GM04504 (cell line): ENCODE measurements around the gene WLS.
A peak's percentile ranks its signal among the peaks of the same experiment; 100 is the strongest.

ENCODE experiments used
- DNase-seq: peaks from one replicate; pipeline ENCODE4 v3.0.0-alpha.2; 2012; ENCODE audit warnings: low read depth

Gene WLS

GRCh38 chr1:68227598-68227997 lies 4.7 kb downstream of the WLS start:
- DNase-seq: no peak

- no peak for DNase-seq
Measured at GRCh38 chr1:68225781-68226180, 6.5 kb downstream of the WLS start.

DNA sequence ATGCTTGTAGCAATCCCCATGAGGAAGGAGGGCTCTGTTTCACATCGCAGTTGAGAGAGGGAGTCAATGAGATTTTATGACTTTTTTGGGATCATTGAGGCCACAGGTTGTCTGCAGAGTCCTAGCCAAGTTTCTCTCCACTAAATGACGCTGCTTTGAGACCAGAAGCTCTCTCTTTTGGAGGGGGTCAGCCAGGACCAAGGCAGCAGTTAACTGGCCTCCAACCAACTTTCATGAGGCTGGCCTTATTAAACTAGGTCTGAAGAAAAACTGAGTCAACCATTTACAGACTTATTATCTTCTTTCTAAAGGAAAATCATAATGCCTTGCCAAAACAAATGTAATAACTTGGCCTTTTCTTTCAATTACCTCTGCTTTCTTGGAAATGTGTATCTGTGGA lies 8.6 kb downstream of the WLS start:
- no peak for DNase-seq

DNA sequence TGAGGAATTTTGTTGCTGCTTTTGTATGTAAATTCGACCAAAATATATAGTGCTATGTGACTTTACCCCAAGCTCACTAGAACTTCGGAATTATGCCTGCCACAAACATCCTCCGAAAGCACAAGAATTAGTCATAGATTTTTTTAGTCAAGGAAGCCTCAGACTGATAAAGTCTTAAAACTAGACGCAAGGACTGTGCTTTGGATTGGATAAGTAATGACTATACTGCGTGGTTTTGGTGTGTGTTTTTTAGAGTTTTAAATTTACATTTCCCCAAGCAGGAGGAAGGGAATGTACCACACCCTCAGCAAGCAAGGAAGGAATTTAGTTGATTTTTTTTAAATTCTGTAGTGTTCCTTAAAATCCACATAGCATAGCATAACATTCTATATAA lies 10.3 kb downstream of the WLS start:
- no peak for DNase-seq

GRCh38 chr1:68221001-68221979 lies 11.0 kb downstream of the WLS start:
- DNase-seq: no peak

- no peak for DNase-seq
Measured at GRCh38 chr1:68220420-68220819, 11.9 kb downstream of the WLS start.

GRCh38 chr1:68218490-68218889 lies 13.8 kb downstream of the WLS start:
- DNase-seq: no peak

- DNase-seq: no peak
Measured at GRCh38 chr1:68217618-68218017, 14.7 kb downstream of the WLS start.

- DNase-seq: no peak
Measured at GRCh38 chr1:68217060-68217554, 15.2 kb downstream of the WLS start.

GRCh38 chr1:68216089-68216772 lies 16.1 kb downstream of the WLS start:
- DNase-seq: no peak

GRCh38 chr1:68213843-68214242 lies 18.5 kb downstream of the WLS start:
- peak; percentile 48 for DNase-seq

DNA sequence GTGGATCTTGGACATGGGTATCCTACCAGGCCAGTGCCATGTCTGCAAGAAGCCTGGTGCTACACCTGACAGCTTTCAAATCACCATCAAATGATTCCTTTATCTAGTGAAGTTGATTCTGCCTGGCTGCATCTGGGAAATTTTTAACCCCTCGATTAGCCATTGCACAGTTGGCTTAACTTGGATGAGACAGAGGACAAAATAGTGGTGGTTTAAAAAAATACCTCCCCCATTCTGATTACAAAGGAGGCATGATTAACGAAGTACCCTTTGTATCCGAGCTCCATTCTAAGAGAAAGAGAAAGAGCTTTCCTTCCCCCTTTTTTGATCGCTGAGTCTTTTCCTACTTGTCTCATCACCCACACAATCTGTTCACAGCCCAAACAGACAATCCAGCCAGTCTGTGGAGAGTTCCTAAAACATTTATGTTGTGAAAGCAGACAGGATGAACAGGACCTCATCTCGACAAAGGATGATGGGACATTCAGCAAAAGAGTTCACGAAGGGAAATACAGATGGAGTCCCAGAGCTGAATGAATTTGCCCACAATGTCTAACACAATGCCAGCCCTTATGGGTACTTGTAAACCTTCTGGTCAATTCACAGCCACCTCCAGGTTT lies 20.5 kb downstream of the WLS start:
- no peak for DNase-seq

DNA sequence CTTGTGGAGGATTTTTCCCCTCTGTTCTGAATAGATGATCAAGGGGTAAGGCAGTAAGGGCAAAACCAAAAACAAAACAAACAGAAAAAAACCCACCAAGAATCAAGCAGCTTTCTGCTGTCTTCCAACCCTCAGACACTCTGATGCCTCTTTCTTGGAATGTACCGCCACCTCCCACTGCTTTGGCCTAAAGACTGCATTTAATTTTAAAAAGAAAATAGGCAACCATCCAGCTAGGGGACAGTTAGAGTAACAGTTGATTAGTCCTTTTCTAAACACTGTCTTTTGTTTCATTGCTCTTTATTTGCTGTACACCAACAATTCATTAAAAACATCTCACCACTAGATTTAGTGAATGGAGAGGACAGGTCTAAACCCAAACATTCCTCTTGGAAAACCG lies 21.5 kb downstream of the WLS start:
- DNase-seq: no peak

GRCh38 chr1:68210027-68210426 lies 22.3 kb downstream of the WLS start:
- no peak for DNase-seq

- no peak for DNase-seq
Measured at GRCh38 chr1:68206848-68207689, 25.3 kb downstream of the WLS start.

DNA sequence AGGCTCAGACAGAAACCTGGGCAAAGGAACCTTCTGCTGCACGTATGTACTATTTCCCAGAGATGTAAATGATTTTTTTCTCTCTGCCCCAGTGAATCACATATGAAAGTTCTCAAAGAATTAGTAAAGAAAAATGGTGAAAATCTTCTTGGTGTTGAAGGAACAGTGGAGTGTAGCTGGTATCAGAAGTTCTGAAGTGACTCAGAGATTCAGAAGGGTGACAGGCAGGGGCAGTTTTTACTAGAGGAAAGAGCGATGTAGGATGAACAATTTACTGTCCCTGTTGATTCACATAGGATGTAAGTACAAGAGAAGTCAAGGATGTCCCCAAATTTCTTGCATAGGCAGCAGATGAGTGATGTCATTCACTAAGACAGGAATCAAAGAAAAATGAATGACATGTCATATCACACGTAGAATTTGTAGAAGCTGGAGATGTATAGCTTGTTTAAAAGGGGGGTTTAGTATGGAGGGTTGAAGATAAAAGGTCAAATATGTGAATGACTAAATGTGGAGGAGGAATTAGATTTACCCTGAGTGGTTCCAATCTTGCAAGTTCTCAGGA lies 26.4 kb downstream of the WLS start:
- DNase-seq: no peak

- no peak for DNase-seq
Measured at GRCh38 chr1:68204977-68205630, 27.2 kb downstream of the WLS start.

GRCh38 chr1:68202239-68202832 lies 30.0 kb downstream of the WLS start:
- DNase-seq: no peak

GRCh38 chr1:68201546-68202238 lies 30.6 kb downstream of the WLS start:
- DNase-seq: no peak

- DNase-seq: no peak
Measured at GRCh38 chr1:68199603-68200002, 32.7 kb downstream of the WLS start.
